Fibroblast of the aortic adventitia (primary cell): ENCODE data around the gene SMIM17. TPM values are rescaled to one million over a fixed set of nuclear protein-coding genes. Genes with fewer than 3 reads are reported as not detected.

ENCODE experiments used
- DNase-seq: peaks from one replicate; pipeline ENCODE4 v3.0.0-alpha.2; 2010; ENCODE audit warnings: low read depth
- H3K4me3 ChIP-seq: 2 replicates; pipeline ENCODE4 v1.5.1; 2011; ENCODE audit warnings: low read depth, mild to moderate bottlenecking, control low read depth, low read length, moderate library complexity
- total RNA-seq: library from RNA; depleted of rRNA; stranded (reverse); fragments of >200 nt; gene quantifications from 2 replicates; pipeline ENCODE4 v1.2.3, GENCODE V29; 2012; ENCODE audit warnings: low replicate concordance
- TF ChIP-seq, protein P1 (sequence below): IDR thresholded peaks from 2 replicates; pipeline ENCODE4 v1.5.1; 2011; ENCODE audit warnings: mild to moderate bottlenecking, low read length, control low read depth, inconsistent platforms; ENCODE audit not compliant: insufficient read depth

The SMIM17 gene
- total RNA-seq, 1 donor = not detected

- no peak for DNase-seq
- TF ChIP-seq, protein P1, sequence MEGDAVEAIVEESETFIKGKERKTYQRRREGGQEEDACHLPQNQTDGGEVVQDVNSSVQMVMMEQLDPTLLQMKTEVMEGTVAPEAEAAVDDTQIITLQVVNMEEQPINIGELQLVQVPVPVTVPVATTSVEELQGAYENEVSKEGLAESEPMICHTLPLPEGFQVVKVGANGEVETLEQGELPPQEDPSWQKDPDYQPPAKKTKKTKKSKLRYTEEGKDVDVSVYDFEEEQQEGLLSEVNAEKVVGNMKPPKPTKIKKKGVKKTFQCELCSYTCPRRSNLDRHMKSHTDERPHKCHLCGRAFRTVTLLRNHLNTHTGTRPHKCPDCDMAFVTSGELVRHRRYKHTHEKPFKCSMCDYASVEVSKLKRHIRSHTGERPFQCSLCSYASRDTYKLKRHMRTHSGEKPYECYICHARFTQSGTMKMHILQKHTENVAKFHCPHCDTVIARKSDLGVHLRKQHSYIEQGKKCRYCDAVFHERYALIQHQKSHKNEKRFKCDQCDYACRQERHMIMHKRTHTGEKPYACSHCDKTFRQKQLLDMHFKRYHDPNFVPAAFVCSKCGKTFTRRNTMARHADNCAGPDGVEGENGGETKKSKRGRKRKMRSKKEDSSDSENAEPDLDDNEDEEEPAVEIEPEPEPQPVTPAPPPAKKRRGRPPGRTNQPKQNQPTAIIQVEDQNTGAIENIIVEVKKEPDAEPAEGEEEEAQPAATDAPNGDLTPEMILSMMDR = no peak
- H3K4me3 ChIP-seq = no peak overlapping the region
Observed at GRCh38 chr19:56701895-56702294, 58.9 kb downstream of the SMIM17 start.

DNA sequence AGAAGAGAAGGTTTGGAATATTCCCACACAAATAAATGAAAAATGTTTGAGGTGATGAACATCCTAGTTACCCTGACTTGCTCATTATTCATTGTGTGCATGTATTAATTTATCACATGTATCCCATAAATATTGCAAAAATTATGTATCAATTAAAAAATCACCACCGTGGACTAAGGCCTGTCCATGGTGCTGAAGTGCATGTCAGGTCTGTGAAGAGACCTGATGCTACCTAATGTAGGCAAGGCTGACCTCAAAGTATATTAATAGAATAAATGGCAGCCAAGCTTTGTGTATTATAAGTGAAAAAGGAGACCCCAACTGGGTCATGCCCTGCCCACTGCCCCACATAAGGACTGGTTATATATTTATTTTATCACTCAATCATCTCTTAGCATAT is 63.0 kb downstream of the SMIM17 start:
- TF ChIP-seq, protein P1 = no peak
- H3K4me3 ChIP-seq = no peak overlapping the region
- DNase-seq = no peak

Other genes with a start within 250 kb of the SMIM17 start
- gene ZNF582, start 249.6 kb upstream of the SMIM17 start, total RNA-seq = 1.4 and 5.4 TPM in 2 replicates
- 8.3 and 12.1 TPM in 2 replicates for gene ZNF583, start 238.8 kb upstream of the SMIM17 start, total RNA-seq
- gene ZNF667, start 165.8 kb upstream of the SMIM17 start, total RNA-seq = 3.1 and 8.9 TPM in 2 replicates
- 2.5 and 11.0 TPM in 2 replicates for gene ZNF471, start 135.3 kb upstream of the SMIM17 start, total RNA-seq
- 8.3 and 11.6 TPM in 2 replicates for gene ZFP28, start 104.2 kb upstream of the SMIM17 start, total RNA-seq
- 6.4 and 8.7 TPM in 2 replicates for gene ZNF470, start 75.7 kb upstream of the SMIM17 start, total RNA-seq
- gene ZNF71, start 47.9 kb upstream of the SMIM17 start, total RNA-seq = 2.4 and 6.3 TPM in 2 replicates
- not detected in 2 replicates for gene ZNF835, start 28.6 kb downstream of the SMIM17 start, total RNA-seq
- gene PEG3, start 197.6 kb downstream of the SMIM17 start, total RNA-seq = 0.18 and 0.49 TPM in 2 replicates
- gene ZIM2, start 197.6 kb downstream of the SMIM17 start, total RNA-seq = not detected in 2 replicates